Neural progenitor cell (in vitro differentiated cells): ENCODE results near the gene PSAPL1. TPM values are rescaled to one million over a fixed set of nuclear protein-coding genes. Genes with fewer than 3 reads are reported as not detected.

Experiments used
- DNase-seq: peaks from one replicate; pipeline ENCODE4 v3.0.0-alpha.2; 2016; ENCODE audit warnings: low spot score
- H2AFZ ChIP-seq: fragments of 200-600 bp; sonication (generic); replicated peaks from 2 replicates; pipeline ENCODE4 v1.6.1; 2016; ENCODE audit warnings: antibody characterized with exemption
- H3F3A ChIP-seq: fragments of 200-600 bp; sonication (generic); 2 replicates; pipeline ENCODE4 v1.6.1; 2016; ENCODE audit warnings: antibody characterized with exemption, low read depth
- H3K27ac ChIP-seq: fragments of 200-600 bp; sonication (generic); 2 replicates; pipeline ENCODE4 v1.5.1; 2016; ENCODE audit warnings: mild to moderate bottlenecking
- H3K27me3 ChIP-seq: fragments of 200-600 bp; sonication (generic); 2 replicates; pipeline ENCODE4 v1.6.1; 2016; ENCODE audit warnings: mild to moderate bottlenecking, moderate library complexity
- H3K36me3 ChIP-seq: fragments of 200-600 bp; sonication (generic); 2 replicates; pipeline ENCODE4 v1.5.1; 2016
- H3K4me1 ChIP-seq: fragments of 200-600 bp; sonication (generic); 2 replicates; pipeline ENCODE4 v1.6.1; 2016; ENCODE audit warnings: mixed run types
- H3K4me2 ChIP-seq: fragments of 200-600 bp; sonication (generic); 2 replicates; pipeline ENCODE4 v1.6.1; 2016
- H3K4me3 ChIP-seq: fragments of 200-600 bp; sonication (generic); 2 replicates; pipeline ENCODE4 v1.5.1; 2016
- H3K79me2 ChIP-seq: fragments of 200-600 bp; sonication (generic); 2 replicates; pipeline ENCODE4 v1.6.1; 2016; ENCODE audit warnings: low read depth
- H3K9ac ChIP-seq: fragments of 200-600 bp; sonication (generic); 2 replicates; pipeline ENCODE4 v1.6.1; 2016
- H3K9me3 ChIP-seq: fragments of 200-600 bp; sonication (generic); 2 replicates; pipeline ENCODE4 v1.5.1; 2016; ENCODE audit warnings: low read depth
- H4K20me1 ChIP-seq: fragments of 200-600 bp; sonication (generic); 2 replicates; pipeline ENCODE4 v1.6.1; 2016; ENCODE audit warnings: low read depth
- H3K27ac Mint-ChIP-seq: 3 replicates; pipeline ENCODE4 v1.8.0; 2021; ENCODE audit warnings: mixed read lengths
- H3K27me3 Mint-ChIP-seq: 2 replicates; pipeline ENCODE4 v1.8.0; 2022; ENCODE audit warnings: low read depth, mild to moderate bottlenecking, inconsistent platforms, moderate library complexity, mixed read lengths; ENCODE audit not compliant: insufficient read depth
- H3K36me3 Mint-ChIP-seq: 3 replicates; pipeline ENCODE4 v1.8.0; 2021; ENCODE audit warnings: mixed read lengths
- H3K4me1 Mint-ChIP-seq: 3 replicates; pipeline ENCODE4 v1.8.0; 2021; ENCODE audit warnings: mixed read lengths
- H3K4me3 Mint-ChIP-seq: 3 replicates; pipeline ENCODE4 v1.8.0; 2021; ENCODE audit warnings: mild to moderate bottlenecking, moderate library complexity, mixed read lengths
- H3K9me3 Mint-ChIP-seq: 3 replicates; pipeline ENCODE4 v1.8.0; 2020; ENCODE audit warnings: mixed read lengths
- EZH2 ChIP-seq: fragments of 200-600 bp; sonication (generic); IDR thresholded peaks from 2 replicates; pipeline ENCODE4 v1.6.1; 2017; ENCODE audit warnings: antibody characterized with exemption, mild to moderate bottlenecking, moderate library complexity
- EZH2phosphoT487 ChIP-seq: fragments of 200-600 bp; sonication (generic); IDR thresholded peaks from 2 replicates; pipeline ENCODE4 v1.6.1; 2017; ENCODE audit warnings: antibody characterized with exemption
- total RNA-seq: library from RNA; depleted of rRNA; stranded (reverse); fragments of >200 nt; gene quantifications from 2 replicates; pipeline ENCODE4 v1.2.3, GENCODE V29; 2015; ENCODE audit warnings: low replicate concordance
- TF ChIP-seq, protein P1 (sequence below): fragments of 200-600 bp; sonication (generic); IDR thresholded peaks from 2 replicates; pipeline ENCODE4 v1.5.1; 2017; ENCODE audit warnings: antibody characterized with exemption, mild to moderate bottlenecking

Gene PSAPL1
- total RNA-seq, 1 donor from 2014 or later, result not detected

DNA sequence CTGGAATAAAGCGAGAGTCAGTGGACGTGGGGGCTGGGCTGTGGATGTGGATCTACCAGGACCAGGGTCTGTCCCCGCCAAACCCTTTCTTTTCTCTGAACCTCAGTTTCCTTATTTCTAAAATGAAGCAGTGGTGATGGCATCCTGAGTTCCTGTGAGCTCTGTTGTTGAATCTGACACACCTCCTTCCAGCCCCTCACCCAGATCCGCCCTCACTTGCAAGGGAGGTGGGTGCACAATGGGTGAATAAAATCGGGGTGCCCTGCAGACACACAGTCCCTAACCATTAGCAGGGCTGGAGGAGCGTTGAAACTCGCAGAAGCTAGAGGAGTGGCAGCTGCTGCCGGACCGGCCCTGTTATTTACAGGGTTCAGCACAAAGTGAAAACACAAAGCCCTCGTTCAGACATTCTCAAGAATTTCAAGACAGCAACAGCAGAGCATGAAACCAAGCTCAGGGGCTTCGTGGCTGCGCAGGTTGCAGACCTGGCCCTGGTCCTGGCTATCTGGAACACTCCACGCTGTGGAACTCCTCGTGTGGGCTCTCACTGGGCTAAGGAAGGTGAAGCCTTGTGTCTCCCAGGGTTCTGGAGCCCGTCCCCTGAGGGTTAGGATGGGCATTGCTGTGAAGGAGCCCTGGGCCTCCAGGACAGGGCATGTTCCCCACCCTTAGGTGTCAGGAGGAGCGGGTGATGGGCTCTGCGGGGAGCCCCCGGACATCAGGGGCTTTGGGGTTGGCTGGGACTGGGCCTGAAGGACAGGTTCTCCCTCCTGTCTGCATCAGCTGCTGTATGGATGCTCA is 42.9 kb downstream of the PSAPL1 start:
- no peak for DNase-seq

DNA sequence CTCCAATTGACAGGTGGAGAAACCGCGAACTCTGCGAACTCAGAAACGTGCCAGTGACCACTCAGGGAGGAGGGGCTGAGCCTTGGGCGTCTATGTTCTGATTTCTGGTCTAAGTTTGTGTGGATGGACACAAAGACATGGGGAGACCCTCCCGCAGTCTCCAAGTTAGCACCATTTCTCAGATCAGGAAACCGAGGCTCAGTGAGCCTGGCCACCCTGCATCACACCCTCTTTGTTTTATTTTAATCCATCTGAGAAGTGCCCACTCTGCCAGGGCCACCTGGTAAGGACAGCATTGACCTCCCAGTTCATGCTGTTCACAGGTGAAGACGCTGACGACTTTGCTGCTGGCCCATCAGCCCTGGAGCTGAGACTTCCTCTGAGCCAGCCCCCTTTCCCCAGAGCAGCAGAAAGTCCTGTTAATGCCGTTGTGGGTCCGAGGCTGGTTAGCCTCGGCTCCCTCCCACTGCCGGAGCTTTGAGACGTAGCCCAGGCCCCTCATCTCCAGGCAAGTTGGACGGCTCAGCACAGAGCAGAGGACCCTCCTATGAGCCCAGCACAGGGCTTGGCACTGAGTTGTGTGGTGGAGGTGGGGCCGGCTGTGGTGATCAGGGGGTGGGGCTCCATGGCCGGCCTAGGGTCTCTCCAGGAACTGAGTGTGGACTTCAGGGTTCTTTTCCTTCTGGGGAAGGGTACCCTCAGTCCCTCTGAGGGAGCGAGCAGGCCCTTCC is 43.7 kb downstream of the PSAPL1 start:
- peaks cover 58% of the 10 kb centered on the region for H3K4me1 Mint-ChIP-seq
- H3K27me3 ChIP-seq, result no peaks in the 10 kb centered on the region
- H3K4me3 Mint-ChIP-seq, result no peak overlapping the region
- H3K79me2 ChIP-seq, result no peaks in the 10 kb centered on the region
- peak overlapping the region; percentile 83 for H3K27ac Mint-ChIP-seq
- DNase-seq, result no peak
- H3K9me3 ChIP-seq, result no peaks in the 10 kb centered on the region
- no peak overlapping the region for H3K27ac ChIP-seq
- no peak for TF ChIP-seq EZH2
- TF ChIP-seq, protein P1, sequence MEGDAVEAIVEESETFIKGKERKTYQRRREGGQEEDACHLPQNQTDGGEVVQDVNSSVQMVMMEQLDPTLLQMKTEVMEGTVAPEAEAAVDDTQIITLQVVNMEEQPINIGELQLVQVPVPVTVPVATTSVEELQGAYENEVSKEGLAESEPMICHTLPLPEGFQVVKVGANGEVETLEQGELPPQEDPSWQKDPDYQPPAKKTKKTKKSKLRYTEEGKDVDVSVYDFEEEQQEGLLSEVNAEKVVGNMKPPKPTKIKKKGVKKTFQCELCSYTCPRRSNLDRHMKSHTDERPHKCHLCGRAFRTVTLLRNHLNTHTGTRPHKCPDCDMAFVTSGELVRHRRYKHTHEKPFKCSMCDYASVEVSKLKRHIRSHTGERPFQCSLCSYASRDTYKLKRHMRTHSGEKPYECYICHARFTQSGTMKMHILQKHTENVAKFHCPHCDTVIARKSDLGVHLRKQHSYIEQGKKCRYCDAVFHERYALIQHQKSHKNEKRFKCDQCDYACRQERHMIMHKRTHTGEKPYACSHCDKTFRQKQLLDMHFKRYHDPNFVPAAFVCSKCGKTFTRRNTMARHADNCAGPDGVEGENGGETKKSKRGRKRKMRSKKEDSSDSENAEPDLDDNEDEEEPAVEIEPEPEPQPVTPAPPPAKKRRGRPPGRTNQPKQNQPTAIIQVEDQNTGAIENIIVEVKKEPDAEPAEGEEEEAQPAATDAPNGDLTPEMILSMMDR, result no peak
- no peak for TF ChIP-seq EZH2phosphoT487
- no peaks in the 10 kb centered on the region for H4K20me1 ChIP-seq
- H2AFZ ChIP-seq, result no peak overlapping the region
- no peak overlapping the region for H3K4me2 ChIP-seq
- peaks cover 11% of the 10 kb centered on the region for H3K27me3 Mint-ChIP-seq
- H3K9me3 Mint-ChIP-seq, result no peaks in the 10 kb centered on the region
- H3K36me3 ChIP-seq, result no peaks in the 10 kb centered on the region
- peaks cover 10% of the 10 kb centered on the region for H3F3A ChIP-seq
- H3K4me3 ChIP-seq, result no peak overlapping the region
- H3K4me1 ChIP-seq, result peaks cover 35% of the 10 kb centered on the region
- no peak overlapping the region for H3K9ac ChIP-seq
- H3K36me3 Mint-ChIP-seq, result no peaks in the 10 kb centered on the region

More for the DNA sequence above, 42.9 kb downstream of the PSAPL1 start:
- Histone ChIP-seq H3K4me2 (no peak overlapping the region), H3K36me3 (no peaks in the 10 kb centered on the region), H3K4me3 (no peak overlapping the region), H3K27ac (no peak overlapping the region), H3F3A (peaks cover 17% of the 10 kb centered on the region), H3K9ac (no peak overlapping the region), H4K20me1 (no peaks in the 10 kb centered on the region), H2AFZ (no peak overlapping the region), H3K9me3 (no peaks in the 10 kb centered on the region), H3K79me2 (no peaks in the 10 kb centered on the region), H3K4me1 (peaks cover 42% of the 10 kb centered on the region), H3K27me3 (no peaks in the 10 kb centered on the region)
- peaks cover 11% of the 10 kb centered on the region for H3K27me3 Mint-ChIP-seq
- TF ChIP-seq, protein P1, result no peak
- no peak for TF ChIP-seq EZH2phosphoT487
- no peak for TF ChIP-seq EZH2
- no peaks in the 10 kb centered on the region for H3K9me3 Mint-ChIP-seq
- peaks cover 66% of the 10 kb centered on the region for H3K4me1 Mint-ChIP-seq
- no peak overlapping the region for H3K4me3 Mint-ChIP-seq
- H3K27ac Mint-ChIP-seq, result peak overlapping the region; percentile 81
- H3K36me3 Mint-ChIP-seq, result no peaks in the 10 kb centered on the region

DNA sequence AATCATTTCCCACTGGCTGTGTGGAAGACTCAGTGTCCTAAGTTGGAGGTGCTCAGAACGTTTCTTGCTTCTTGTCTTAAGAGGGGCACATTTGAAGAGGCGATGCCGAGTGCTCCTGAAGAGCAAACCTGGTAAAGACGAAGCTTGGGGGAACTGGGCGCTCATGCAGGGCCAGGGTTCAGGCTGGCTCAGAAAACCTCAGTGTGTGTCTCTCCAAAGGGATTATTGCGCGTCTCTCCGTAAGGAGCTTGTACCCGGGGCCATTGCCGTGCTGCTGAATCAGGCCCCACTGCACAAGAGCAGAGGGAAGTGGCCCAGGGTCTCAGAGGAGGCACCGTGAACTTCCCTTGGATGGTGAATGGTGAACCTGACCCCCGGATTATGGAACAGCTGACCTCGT is 44.4 kb downstream of the PSAPL1 start:
- Histone ChIP-seq H3K9me3 (no peaks in the 10 kb centered on the region), H4K20me1 (no peaks in the 10 kb centered on the region), H3K36me3 (no peaks in the 10 kb centered on the region), H3K9ac (no peak overlapping the region), H3K79me2 (no peaks in the 10 kb centered on the region), H3K27me3 (no peaks in the 10 kb centered on the region), H3F3A (peaks cover 8% of the 10 kb centered on the region), H3K4me1 (peaks cover 27% of the 10 kb centered on the region), H3K4me2 (no peak overlapping the region), H2AFZ (no peak overlapping the region), H3K27ac (no peak overlapping the region), H3K4me3 (no peak overlapping the region)
- Mint-ChIP-seq H3K27me3 (peaks cover 11% of the 10 kb centered on the region), H3K36me3 (no peaks in the 10 kb centered on the region), H3K9me3 (no peaks in the 10 kb centered on the region), H3K4me3 (no peak overlapping the region), H3K4me1 (peaks cover 51% of the 10 kb centered on the region), H3K27ac (peak overlapping the region; percentile 83)
- no peak for DNase-seq
- TF ChIP-seq, protein P1, result no peak
- TF ChIP-seq EZH2phosphoT487 (no peak), EZH2 (no peak)
